ENCODE results near the gene HSF4.

HSF4 gene

DNA sequence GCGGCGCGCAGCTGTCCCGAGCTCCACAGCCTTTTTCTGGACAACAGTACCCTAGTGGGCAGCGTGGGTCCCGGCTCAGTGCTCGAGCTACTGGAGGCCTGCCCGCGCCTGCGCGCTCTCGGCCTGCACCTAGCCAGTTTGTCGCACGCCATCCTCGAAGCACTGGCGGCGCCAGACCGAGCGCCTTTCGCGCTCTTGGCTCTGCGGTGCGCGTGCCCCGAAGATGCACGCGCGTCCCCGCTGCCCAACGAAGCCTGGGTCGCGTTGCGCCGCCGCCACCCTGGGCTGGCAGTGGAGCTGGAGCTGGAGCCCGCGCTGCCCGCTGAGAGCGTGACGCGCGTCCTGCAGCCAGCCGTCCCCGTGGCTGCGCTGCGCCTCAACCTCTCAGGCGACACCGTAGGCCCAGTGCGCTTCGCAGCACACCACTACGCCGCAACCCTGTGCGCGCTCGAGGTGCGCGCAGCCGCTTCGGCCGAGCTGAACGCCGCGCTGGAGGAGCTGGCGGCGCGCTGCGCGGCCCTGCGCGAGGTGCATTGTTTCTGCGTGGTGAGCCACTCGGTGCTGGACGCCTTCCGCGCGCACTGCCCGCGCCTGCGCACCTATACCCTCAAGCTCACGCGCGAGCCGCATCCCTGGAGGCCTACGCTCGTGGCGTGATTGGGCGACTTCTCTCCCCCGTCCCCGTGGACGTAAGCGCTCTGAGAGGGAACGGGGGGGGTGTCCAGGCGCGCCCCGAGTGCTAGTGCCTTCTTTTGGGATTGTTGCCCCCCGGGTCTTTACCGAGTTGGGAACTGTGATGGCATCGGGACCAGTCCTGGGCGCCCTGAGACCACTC lies 1.2 kb upstream of the HSF4 start:
- H3K4me3 ChIP-seq (ENCODE audit: low read depth, low read length): peak overlapping the region; percentile 48
- TF ChIP-seq, protein P1, sequence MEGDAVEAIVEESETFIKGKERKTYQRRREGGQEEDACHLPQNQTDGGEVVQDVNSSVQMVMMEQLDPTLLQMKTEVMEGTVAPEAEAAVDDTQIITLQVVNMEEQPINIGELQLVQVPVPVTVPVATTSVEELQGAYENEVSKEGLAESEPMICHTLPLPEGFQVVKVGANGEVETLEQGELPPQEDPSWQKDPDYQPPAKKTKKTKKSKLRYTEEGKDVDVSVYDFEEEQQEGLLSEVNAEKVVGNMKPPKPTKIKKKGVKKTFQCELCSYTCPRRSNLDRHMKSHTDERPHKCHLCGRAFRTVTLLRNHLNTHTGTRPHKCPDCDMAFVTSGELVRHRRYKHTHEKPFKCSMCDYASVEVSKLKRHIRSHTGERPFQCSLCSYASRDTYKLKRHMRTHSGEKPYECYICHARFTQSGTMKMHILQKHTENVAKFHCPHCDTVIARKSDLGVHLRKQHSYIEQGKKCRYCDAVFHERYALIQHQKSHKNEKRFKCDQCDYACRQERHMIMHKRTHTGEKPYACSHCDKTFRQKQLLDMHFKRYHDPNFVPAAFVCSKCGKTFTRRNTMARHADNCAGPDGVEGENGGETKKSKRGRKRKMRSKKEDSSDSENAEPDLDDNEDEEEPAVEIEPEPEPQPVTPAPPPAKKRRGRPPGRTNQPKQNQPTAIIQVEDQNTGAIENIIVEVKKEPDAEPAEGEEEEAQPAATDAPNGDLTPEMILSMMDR (IDR thresholded peaks at IDR 0.05; ENCODE audit: low read depth, low read length): no peak

DNA sequence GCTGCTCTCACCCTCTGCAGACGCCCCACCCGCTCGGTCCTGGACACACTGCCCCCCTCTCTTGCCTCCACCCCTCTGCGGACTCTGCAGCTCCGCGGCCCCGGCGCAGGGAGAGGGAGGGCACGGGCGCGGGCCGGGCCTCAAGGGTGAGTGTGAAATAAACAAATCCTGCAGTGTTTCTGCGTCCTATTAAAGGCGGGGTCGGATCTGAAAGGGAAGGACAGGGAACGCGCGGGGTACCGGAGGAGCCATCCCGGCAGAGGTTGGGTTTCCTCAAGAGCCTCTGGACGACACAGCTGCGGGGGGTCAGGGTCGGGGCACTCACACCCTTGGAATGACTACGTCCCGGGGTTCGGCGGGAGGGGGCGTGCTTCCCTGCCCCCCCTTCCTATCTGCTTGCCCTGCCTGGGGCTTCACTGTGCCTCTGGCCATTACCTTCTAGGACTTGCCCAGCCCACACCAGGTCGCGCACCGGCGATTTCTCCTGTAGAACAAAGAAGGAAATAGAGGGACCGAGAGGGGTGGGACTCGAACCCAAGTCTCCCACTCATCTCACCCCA lies 466 bp upstream of the HSF4 start:
- H3K4me3 ChIP-seq (ENCODE audit: low read depth, low read length): peak overlapping the region; percentile 48
- TF ChIP-seq, protein P1 (IDR thresholded peaks at IDR 0.05; ENCODE audit: low read depth, low read length): no peak

DNA sequence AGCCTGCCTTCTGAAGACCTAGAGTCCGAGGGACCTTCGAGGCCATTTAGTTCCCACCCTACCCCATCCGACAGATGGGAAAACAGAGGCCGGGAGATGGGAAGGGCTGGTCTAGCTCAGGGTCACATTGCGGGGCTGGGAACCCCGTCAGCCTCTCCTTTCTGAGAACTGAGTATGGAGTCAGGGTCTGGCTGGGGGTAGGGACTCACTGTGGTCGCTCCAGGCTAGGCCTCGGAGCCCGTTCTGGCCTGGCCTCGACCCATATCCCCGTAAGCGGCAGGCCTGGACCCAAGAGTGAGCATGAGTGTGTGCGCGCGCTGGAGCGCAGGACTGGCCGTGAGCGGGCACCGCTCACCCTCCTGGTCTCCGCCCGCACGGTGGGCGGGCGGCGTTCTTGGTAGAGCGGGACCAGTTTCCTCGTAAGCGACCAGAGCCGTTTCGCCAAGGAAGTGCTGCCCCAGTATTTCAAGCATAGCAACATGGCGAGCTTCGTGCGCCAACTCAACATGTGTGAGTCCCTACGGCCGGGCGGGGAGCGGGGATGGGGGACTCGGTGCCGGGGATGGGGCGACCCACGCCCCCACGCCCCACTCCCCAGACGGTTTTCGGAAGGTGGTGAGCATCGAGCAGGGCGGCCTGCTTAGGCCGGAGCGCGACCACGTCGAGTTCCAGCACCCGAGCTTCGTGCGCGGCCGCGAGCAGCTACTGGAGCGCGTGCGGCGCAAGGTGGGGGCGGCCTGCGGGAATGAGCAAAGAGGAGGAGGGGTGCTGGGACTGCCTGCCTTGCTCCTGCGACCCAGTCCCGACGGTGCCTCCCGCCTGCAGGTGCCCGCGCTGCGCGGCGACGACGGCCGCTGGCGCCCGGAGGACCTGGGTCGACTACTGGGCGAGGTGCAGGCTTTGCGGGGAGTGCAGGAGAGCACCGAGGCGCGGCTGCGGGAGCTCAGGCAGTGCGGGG lies 855 bp downstream of the HSF4 start:
- TF ChIP-seq, protein P1 (IDR thresholded peaks at IDR 0.05; ENCODE audit: low read depth, low read length): no peak
- H3K4me3 ChIP-seq (ENCODE audit: low read depth, low read length): no peak overlapping the region

GRCh38 chr16:67166110-67166547 lies 1.6 kb downstream of the HSF4 start:
- TF ChIP-seq, protein P1 (IDR thresholded peaks at IDR 0.05; ENCODE audit: low read depth, low read length): no peak
- H3K4me3 ChIP-seq (ENCODE audit: low read depth, low read length): no peak overlapping the region

DNA sequence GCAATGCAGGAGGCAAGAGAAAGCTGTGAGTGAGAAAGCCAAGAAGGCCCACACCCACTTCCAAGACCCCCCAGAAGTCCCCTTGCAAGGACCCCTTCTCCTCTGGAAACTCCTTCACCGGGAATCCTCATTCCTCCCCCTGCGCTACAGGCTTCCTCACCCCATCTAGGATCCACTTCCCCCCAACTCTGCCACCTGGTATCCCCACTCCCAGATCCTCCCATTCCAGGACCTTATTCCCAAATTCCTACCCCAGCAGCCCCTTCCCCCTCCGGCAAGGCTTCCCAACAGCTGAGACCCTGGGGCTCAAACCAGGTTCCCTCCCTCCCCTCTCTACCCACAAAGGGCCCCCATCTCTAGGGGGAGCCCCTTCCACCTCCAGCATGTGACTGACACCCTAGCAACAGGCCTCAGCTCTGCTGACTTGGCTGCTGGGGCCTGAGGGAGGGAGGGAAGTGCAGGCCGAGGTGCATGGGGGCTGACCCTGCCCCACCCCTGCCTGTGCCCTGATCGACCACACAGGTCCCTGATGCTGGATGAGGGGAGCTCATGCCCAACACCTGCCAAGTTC lies 2.1 kb downstream of the HSF4 start:
- TF ChIP-seq, protein P1 (IDR thresholded peaks at IDR 0.05; ENCODE audit: low read depth, low read length): no peak
- no peak overlapping the region for H3K4me3 ChIP-seq (ENCODE audit: low read depth, low read length)

- H3K4me3 ChIP-seq (ENCODE audit: low read depth, low read length): no peak overlapping the region
- TF ChIP-seq, protein P1 (IDR thresholded peaks at IDR 0.05; ENCODE audit: low read depth, low read length): no peak
Measured at GRCh38 chr16:67167588-67167987, 3.0 kb downstream of the HSF4 start.

Measured in WI38 (cell line).